ENCODE measurements around the gene TMEM14A. TPM values are rescaled to one million over a fixed set of nuclear protein-coding genes. Genes with fewer than 3 reads are reported as not detected.
"Not testable (repeated sequence)": the region's sequence is repeated elsewhere in the genome, so short reads cannot be mapped to it uniquely, and the experiment has no call there.

The TMEM14A gene
- total and polyA plus RNA-seq, 4 experiments from 2014 or later, result 9.5 to 58.1 (median 20.3) TPM

- H3K36me3 ChIP-seq (ENCODE audit: insufficient read depth, low read length), result no peaks in the 10 kb centered on the region
- CTCF ChIA-PET (ENCODE audit: partially characterized antibody), result interaction anchor here (1.1 to 3.8 kb wide), 5 partner anchors 10 to 623 kb away, joined by 3 to 23 read pairs (median 6); no protein-coding TSS in a partner anchor
- peaks cover 25 to 32% (median 27%) of the 10 kb centered on the region in 4 donors for H3K4me1 Mint-ChIP-seq
- intact Hi-C loops (cut with micrococcal nuclease), result loop anchor here (5.0 kb wide), 1 partner anchor 325 kb away; the partner anchor contains the start of gene GSTA4
- no peaks in the 10 kb centered on the region for H3K9me3 ChIP-seq (ENCODE audit: control insufficient read depth in 1 of 2, low read length in 2 of 2)
- peak overlapping the region in 5 of 7 donors; percentile 1 to 92 (median 44) for H3K27ac Mint-ChIP-seq
- peaks cover 13 to 17% of the 10 kb centered on the region in 2 donors for H3K36me3 Mint-ChIP-seq
- POLR2A ChIA-PET (ENCODE audit: partially characterized antibody), result no interaction called here
- H3K4me1 ChIP-seq (ENCODE audit: insufficient read depth, low read length), result peaks cover 25% of the 10 kb centered on the region
- peak overlapping the region in 7 of 8 donors; percentile 1 to 94 (median 49) for H3K4me3 Mint-ChIP-seq
- no peaks in the 10 kb centered on the region for H3K9me3 Mint-ChIP-seq
- no peaks in the 10 kb centered on the region for H3K27me3 Mint-ChIP-seq
- DNase-seq, result no peak
- no peaks in the 10 kb centered on the region for H3K27me3 ChIP-seq (ENCODE audit: insufficient read depth, low read length)
- H3K4me3 ChIP-seq (ENCODE audit: low read length in 2 of 2), result no peak overlapping the region
- no peak overlapping the region for H3K27ac ChIP-seq (ENCODE audit: low read depth, low read length)
Measured at GRCh38 chr6:52672412-52673025, 1.6 kb downstream of the TMEM14A start.

- intact Hi-C loops (cut with micrococcal nuclease), result loop anchor here (5.0 kb wide), 1 partner anchor 323 kb away; the partner anchor contains the start of gene GSTA4
- Histone ChIP-seq H3K27me3 (ENCODE audit: insufficient read depth, low read length) (no peaks in the 10 kb centered on the region), H3K9me3 (ENCODE audit: control insufficient read depth in 1 of 2, low read length in 2 of 2) (no peaks in the 10 kb centered on the region), H3K36me3 (ENCODE audit: insufficient read depth, low read length) (no peaks in the 10 kb centered on the region), H3K4me3 (ENCODE audit: low read length in 2 of 2) (no peak overlapping the region), H3K4me1 (ENCODE audit: insufficient read depth, low read length) (peaks cover 25% of the 10 kb centered on the region), H3K27ac (ENCODE audit: low read depth, low read length) (no peak overlapping the region)
- H3K36me3 Mint-ChIP-seq, result peaks cover 33% of the 10 kb centered on the region in 2 donors
- peaks cover 25 to 31% (median 28%) of the 10 kb centered on the region in 4 donors for H3K4me1 Mint-ChIP-seq
- H3K9me3 Mint-ChIP-seq, result no peaks in the 10 kb centered on the region
- no peak for DNase-seq
- no peak overlapping the region for H3K4me3 Mint-ChIP-seq
- CTCF ChIA-PET (ENCODE audit: partially characterized antibody), result interaction anchor here (1.0 to 1.6 kb wide), 4 partner anchors 12 to 84 kb away, joined by 3 to 8 read pairs (median 3); no protein-coding TSS in a partner anchor
- no peak overlapping the region for H3K27ac Mint-ChIP-seq
- POLR2A ChIA-PET (ENCODE audit: partially characterized antibody), result no interaction called here
- H3K27me3 Mint-ChIP-seq, result no peaks in the 10 kb centered on the region
Measured at GRCh38 chr6:52674666-52675065, 3.8 kb downstream of the TMEM14A start.

- intact Hi-C loops (cut with micrococcal nuclease), result no loop called here
- CTCF ChIA-PET (ENCODE audit: partially characterized antibody), result interaction anchor here (1.6 kb wide), 1 partner anchor 23 kb away, joined by 8 read pairs; no protein-coding TSS in a partner anchor
- no peaks in the 10 kb centered on the region for H3K36me3 ChIP-seq (ENCODE audit: insufficient read depth, low read length)
Measured at GRCh38 chr6:52675372-52675771, 4.5 kb downstream of the TMEM14A start.

GRCh38 chr6:52676631-52677030, 5.7 kb downstream of the TMEM14A start:
- Mint-ChIP-seq H3K4me1 (peaks cover 14 to 29% (median 15%) of the 10 kb centered on the region in 4 donors), H3K36me3 (peaks cover 34 to 35% of the 10 kb centered on the region in 2 donors), H3K27ac (peak overlapping the region in 1 of 7 donors; percentile 10)
- H3K27ac ChIP-seq (ENCODE audit: low read depth, low read length); H3K9me3 ChIP-seq (ENCODE audit: control insufficient read depth in 1 of 2, low read length in 2 of 2); H3K4me3 Mint-ChIP-seq; DNase-seq; H3K27me3 Mint-ChIP-seq; H3K27me3 ChIP-seq (ENCODE audit: insufficient read depth, low read length); intact Hi-C loops (cut with micrococcal nuclease); H3K36me3 ChIP-seq (ENCODE audit: insufficient read depth, low read length); CTCF ChIA-PET (ENCODE audit: partially characterized antibody); H3K9me3 Mint-ChIP-seq; H3K4me3 ChIP-seq (ENCODE audit: low read length in 2 of 2); POLR2A ChIA-PET (ENCODE audit: partially characterized antibody): not testable (repeated sequence)
- H3K4me1 ChIP-seq (ENCODE audit: insufficient read depth, low read length), result peaks cover 13% of the 10 kb centered on the region

More at GRCh38 chr6:52675372-52675771, 4.5 kb downstream of the TMEM14A start:
- POLR2A ChIA-PET (ENCODE audit: partially characterized antibody), result no interaction called here
- Mint-ChIP-seq H3K4me3 (no peak overlapping the region), H3K36me3 (peaks cover 33 to 35% of the 10 kb centered on the region in 2 donors), H3K27me3 (no peaks in the 10 kb centered on the region), H3K4me1 (peaks cover 23 to 28% (median 25%) of the 10 kb centered on the region in 4 donors), H3K27ac (no peak overlapping the region), H3K9me3 (no peaks in the 10 kb centered on the region)
- no peaks in the 10 kb centered on the region for H3K27me3 ChIP-seq (ENCODE audit: insufficient read depth, low read length)
- H3K9me3 ChIP-seq (ENCODE audit: control insufficient read depth in 1 of 2, low read length in 2 of 2), result no peaks in the 10 kb centered on the region
- H3K4me1 ChIP-seq (ENCODE audit: insufficient read depth, low read length), result peaks cover 23% of the 10 kb centered on the region
- DNase-seq, result no peak
- H3K27ac ChIP-seq (ENCODE audit: low read depth, low read length), result no peak overlapping the region
- no peak overlapping the region for H3K4me3 ChIP-seq (ENCODE audit: low read length in 2 of 2)

- no peaks in the 10 kb centered on the region for H3K27me3 ChIP-seq (ENCODE audit: insufficient read depth, low read length)
- no peaks in the 10 kb centered on the region for H3K27me3 Mint-ChIP-seq
- H3K27ac Mint-ChIP-seq, result no peak overlapping the region
- peaks cover 51 to 60% of the 10 kb centered on the region in 2 donors for H3K36me3 Mint-ChIP-seq
- H3K4me3 ChIP-seq (ENCODE audit: low read length in 2 of 2), result no peak overlapping the region
- H3K4me3 Mint-ChIP-seq, result no peak overlapping the region
- H3K27ac ChIP-seq (ENCODE audit: low read depth, low read length), result no peak overlapping the region
- no peaks in the 10 kb centered on the region for H3K9me3 ChIP-seq (ENCODE audit: control insufficient read depth in 1 of 2, low read length in 2 of 2)
- H3K4me1 ChIP-seq (ENCODE audit: insufficient read depth, low read length), result no peaks in the 10 kb centered on the region
- no peak for DNase-seq
- H3K36me3 ChIP-seq (ENCODE audit: insufficient read depth, low read length), result peaks cover 3% of the 10 kb centered on the region
- H3K9me3 Mint-ChIP-seq, result no peaks in the 10 kb centered on the region
- intact Hi-C loops (cut with micrococcal nuclease), result no loop called here
- CTCF ChIA-PET (ENCODE audit: partially characterized antibody), result no interaction called here
- peaks cover 0 to 10% (median 0%) of the 10 kb centered on the region in 4 donors for H3K4me1 Mint-ChIP-seq
- POLR2A ChIA-PET (ENCODE audit: partially characterized antibody), result no interaction called here
Measured at GRCh38 chr6:52681416-52681815, 10.5 kb downstream of the TMEM14A start.

GRCh38 chr6:52686878-52687699, 16.2 kb downstream of the TMEM14A start:
- H3K4me3 ChIP-seq (ENCODE audit: low read length in 2 of 2), result no peak overlapping the region
- no peaks in the 10 kb centered on the region for H3K9me3 ChIP-seq (ENCODE audit: control insufficient read depth in 1 of 2, low read length in 2 of 2)
- Mint-ChIP-seq H3K36me3 (peaks cover 22 to 38% of the 10 kb centered on the region in 2 donors), H3K9me3 (no peaks in the 10 kb centered on the region), H3K4me1 (no peaks in the 10 kb centered on the region), H3K27me3 (no peaks in the 10 kb centered on the region), H3K4me3 (no peak overlapping the region), H3K27ac (no peak overlapping the region)
- no peak for DNase-seq
- POLR2A ChIA-PET (ENCODE audit: partially characterized antibody), result no interaction called here
- CTCF ChIA-PET (ENCODE audit: partially characterized antibody), result interaction anchor here (0.6 kb wide), 1 partner anchor 633 kb away, joined by 3 read pairs; no protein-coding TSS in a partner anchor
- H3K4me1 ChIP-seq (ENCODE audit: insufficient read depth, low read length), result no peaks in the 10 kb centered on the region
- no peaks in the 10 kb centered on the region for H3K27me3 ChIP-seq (ENCODE audit: insufficient read depth, low read length)
- intact Hi-C loops (cut with micrococcal nuclease), result no loop called here
- H3K36me3 ChIP-seq (ENCODE audit: insufficient read depth, low read length), result no peaks in the 10 kb centered on the region
- no peak overlapping the region for H3K27ac ChIP-seq (ENCODE audit: low read depth, low read length)

GRCh38 chr6:52689857-52690256, 18.9 kb downstream of the TMEM14A start:
- Mint-ChIP-seq H3K36me3 (peaks cover 10 to 21% of the 10 kb centered on the region in 2 donors), H3K4me1 (no peaks in the 10 kb centered on the region), H3K27ac (no peak overlapping the region), H3K27me3 (peaks cover under 1% of the 10 kb centered on the region in 2 donors), H3K4me3 (no peak overlapping the region), H3K9me3 (no peaks in the 10 kb centered on the region)
- Histone ChIP-seq H3K9me3 (ENCODE audit: control insufficient read depth in 1 of 2, low read length in 2 of 2) (no peaks in the 10 kb centered on the region), H3K36me3 (ENCODE audit: insufficient read depth, low read length) (no peaks in the 10 kb centered on the region), H3K27me3 (ENCODE audit: insufficient read depth, low read length) (no peaks in the 10 kb centered on the region), H3K4me1 (ENCODE audit: insufficient read depth, low read length) (no peaks in the 10 kb centered on the region), H3K4me3 (ENCODE audit: low read length in 2 of 2) (no peak overlapping the region), H3K27ac (ENCODE audit: low read depth, low read length) (no peak overlapping the region)
- ChIA-PET POLR2A (ENCODE audit: partially characterized antibody) (no interaction called here), CTCF (ENCODE audit: partially characterized antibody) (no interaction called here)
- DNase-seq, result no peak
- intact Hi-C loops (cut with micrococcal nuclease), result no loop called here

All from CD4-positive, alpha-beta memory T cell (primary cell).